Urothelium cell line (cell line): ENCODE results near the gene CCDC92B.
"Not testable (repeated sequence)": the region's sequence is repeated elsewhere in the genome, so short reads cannot be mapped to it uniquely, and the experiment has no call there.

Source experiments
- DNase-seq: peaks from one replicate; pipeline ENCODE4 v3.0.0; 2011; ENCODE audit warnings: low spot score, mixed read lengths
- FAIRE-seq: peaks from 2 replicates; lab custom pipeline; 2011; peaks lifted over from hg19 to GRCh38; lab: Jason Lieb, UNC

Gene CCDC92B

GRCh38 chr17:2704890-2705248, 44.6 kb downstream of the CCDC92B start:
- DNase-seq: no peak
- no peak for FAIRE-seq

- FAIRE-seq: no peak
- DNase-seq: no peak
Measured at GRCh38 chr17:2704031-2704889, 45.2 kb downstream of the CCDC92B start.

- FAIRE-seq (no peak), DNase-seq (no peak)
Measured at GRCh38 chr17:2703606-2704005, 45.8 kb downstream of the CCDC92B start.

- DNase-seq (no peak), FAIRE-seq (no peak)
Measured at GRCh38 chr17:2703181-2703580, 46.3 kb downstream of the CCDC92B start.

- FAIRE-seq: no peak
- no peak for DNase-seq
Measured at GRCh38 chr17:2701996-2702741, 47.3 kb downstream of the CCDC92B start.

- FAIRE-seq (no peak), DNase-seq (no peak)
Measured at GRCh38 chr17:2701161-2701995, 48.1 kb downstream of the CCDC92B start.

- no peak for FAIRE-seq
- no peak for DNase-seq
Measured at GRCh38 chr17:2700491-2701141, 48.8 kb downstream of the CCDC92B start.

- DNase-seq: no peak
- no peak for FAIRE-seq
Measured at GRCh38 chr17:2700030-2700490, 49.4 kb downstream of the CCDC92B start.

- DNase-seq, FAIRE-seq: not testable (repeated sequence)
Measured at GRCh38 chr17:2699216-2699805, 50.1 kb downstream of the CCDC92B start.

- no peak for DNase-seq
- FAIRE-seq: no peak
Measured at GRCh38 chr17:2697611-2698162, 51.8 kb downstream of the CCDC92B start.

GRCh38 chr17:2695961-2696760, 53.3 kb downstream of the CCDC92B start:
- DNase-seq: no peak
- FAIRE-seq: no peak

GRCh38 chr17:2695243-2695960, 54.0 kb downstream of the CCDC92B start:
- DNase-seq (no peak), FAIRE-seq (no peak)

GRCh38 chr17:2694381-2695242, 54.8 kb downstream of the CCDC92B start:
- FAIRE-seq (no peak), DNase-seq (no peak)

GRCh38 chr17:2693561-2694380, 55.7 kb downstream of the CCDC92B start:
- DNase-seq: no peak
- FAIRE-seq: no peak

GRCh38 chr17:2692781-2693135, 56.7 kb downstream of the CCDC92B start:
- no peak for FAIRE-seq

GRCh38 chr17:2691965-2692780, 57.3 kb downstream of the CCDC92B start:
- no peak for DNase-seq
- no peak for FAIRE-seq

More at GRCh38 chr17:2692781-2693135, 56.7 kb downstream of the CCDC92B start:
- no peak for DNase-seq
